Neural cell (in vitro differentiated cells): ENCODE measurements around the gene ENPP7. TPM values are rescaled to one million over a fixed set of nuclear protein-coding genes. Genes with fewer than 3 reads are reported as not detected.

Experiments
- H2AFZ ChIP-seq: fragments of 200-600, 300-800 bp; sonication (generic), shearing (Covaris generic); 2 replicates; pipeline ENCODE4 v1.6.0; 2014; ENCODE audit warnings: low read depth, mild to moderate bottlenecking, antibody characterized with exemption, low read length, moderate library complexity
- H3F3A ChIP-seq: fragments of 200-600 bp; shearing (Covaris generic); 2 replicates; pipeline ENCODE4 v1.6.1; 2016; ENCODE audit warnings: mild to moderate bottlenecking, moderate library complexity, mixed read lengths, antibody characterized with exemption, low read length; ENCODE audit not compliant: insufficient read depth, poor library complexity, severe bottlenecking
- H3K27ac ChIP-seq: fragments of 200-600, 300-800 bp; sonication (generic), shearing (Covaris generic); 2 replicates; pipeline ENCODE4 v1.5.1; 2014; ENCODE audit warnings: mild to moderate bottlenecking, low read length, moderate library complexity
- H3K27me3 ChIP-seq: fragments of 300-800, 200-600 bp; sonication (generic), shearing (Covaris generic); 2 replicates; pipeline ENCODE4 v1.6.0; 2014; ENCODE audit warnings: mild to moderate bottlenecking, low read depth, low read length, moderate library complexity; ENCODE audit not compliant: insufficient read depth
- H3K36me3 ChIP-seq: fragments of 300-800, 200-600 bp; sonication (generic), shearing (Covaris generic); 2 replicates; pipeline ENCODE4 v1.5.1; 2014; ENCODE audit warnings: mild to moderate bottlenecking, antibody characterized with exemption, low read length, moderate library complexity; ENCODE audit not compliant: insufficient read depth
- H3K4me2 ChIP-seq: fragments of 300-800, 200-600 bp; sonication (generic), shearing (Covaris generic); 2 replicates; pipeline ENCODE4 v1.6.0; 2014; ENCODE audit warnings: mild to moderate bottlenecking, low read length
- H3K4me3 ChIP-seq: fragments of 300-800, 200-600 bp; sonication (generic), shearing (Covaris generic); 2 replicates; pipeline ENCODE4 v1.5.1; 2014; ENCODE audit warnings: mild to moderate bottlenecking, low read length, moderate library complexity
- H3K79me2 ChIP-seq: fragments of 200-600 bp; shearing (Covaris generic); replicated peaks from 2 replicates; pipeline ENCODE4 v1.6.0; 2014; ENCODE audit warnings: mild to moderate bottlenecking, low read length, moderate library complexity; ENCODE audit not compliant: insufficient read depth
- H3K9ac ChIP-seq: fragments of 300-800, 200-600 bp; sonication (generic), shearing (Covaris generic); 2 replicates; pipeline ENCODE4 v1.6.1; 2016; ENCODE audit warnings: mild to moderate bottlenecking, low read length, mixed read lengths
- H3K9me2 ChIP-seq: fragments of 200-600 bp; shearing (Covaris generic); 2 replicates; pipeline ENCODE4 v1.6.1; 2016; ENCODE audit warnings: mild to moderate bottlenecking, low read length, mixed read lengths; ENCODE audit not compliant: insufficient read depth
- H3K9me3 ChIP-seq: fragments of 200-600, 300-800 bp; sonication (generic), shearing (Covaris generic); 2 replicates; pipeline ENCODE4 v1.6.1; 2016; ENCODE audit warnings: mild to moderate bottlenecking, mixed run types, low read length, moderate library complexity, mixed read lengths
- H4K20me1 ChIP-seq: fragments of 200-600 bp; shearing (Covaris generic); 2 replicates; pipeline ENCODE4 v1.6.1; 2016; ENCODE audit warnings: mild to moderate bottlenecking, mixed run types; ENCODE audit not compliant: insufficient read depth
- CTCF ChIP-seq: fragments of 450-650 bp; IDR thresholded peaks from 2 replicates; pipeline ENCODE4 v1.5.1; 2014; ENCODE audit warnings: antibody characterized with exemption, mild to moderate bottlenecking, moderate library complexity; ENCODE audit not compliant: poor library complexity, severe bottlenecking
- EP300 ChIP-seq: fragments of 450-650 bp; conservative IDR thresholded peaks from 2 replicates; pipeline ENCODE4 v1.6.1; 2014; ENCODE audit warnings: antibody characterized with exemption, mild to moderate bottlenecking, moderate library complexity; ENCODE audit not compliant: poor library complexity, severe bottlenecking
- EZH2 ChIP-seq: fragments of 200-600, 300-800 bp; shearing (Covaris generic), sonication (generic); IDR thresholded peaks from 2 replicates; pipeline ENCODE4 v1.6.1; 2014; ENCODE audit warnings: antibody characterized with exemption, low read length, borderline replicate concordance, mild to moderate bottlenecking; ENCODE audit not compliant: insufficient read depth, poor library complexity, severe bottlenecking
- MXI1 ChIP-seq: fragments of 450-650 bp; conservative IDR thresholded peaks from 2 replicates; pipeline ENCODE4 v1.6.1; 2014; ENCODE audit warnings: antibody characterized with exemption, mild to moderate bottlenecking; ENCODE audit not compliant: poor library complexity, severe bottlenecking
- POLR2AphosphoS5 ChIP-seq: IDR thresholded peaks from 2 replicates; pipeline ENCODE4 v1.6.1; 2012
- RAD21 ChIP-seq: fragments of 450-650 bp; conservative IDR thresholded peaks from 2 replicates; pipeline ENCODE4 v1.6.1; 2014; ENCODE audit warnings: antibody characterized with exemption, mild to moderate bottlenecking, moderate library complexity
- REST ChIP-seq: IDR thresholded peaks from 2 replicates; pipeline ENCODE4 v1.6.1; 2012; ENCODE audit warnings: borderline replicate concordance
- SMC3 ChIP-seq: fragments of 450-650 bp; conservative IDR thresholded peaks from 2 replicates; pipeline ENCODE4 v1.6.1; 2014; ENCODE audit warnings: antibody characterized with exemption, mild to moderate bottlenecking, moderate library complexity; ENCODE audit not compliant: poor library complexity
- TAF1 ChIP-seq: IDR thresholded peaks from 2 replicates; pipeline ENCODE4 v1.6.1; 2012; ENCODE audit warnings: low read depth
- polyA plus RNA-seq: library from polyadenylated mRNA; depleted of rRNA; stranded (reverse); fragments of >200 nt; gene quantifications from 2 replicates; pipeline ENCODE4 v1.2.3, GENCODE V29; 2014

ENPP7 gene
- polyA plus RNA-seq, 1 donor from 2014 or later = not detected

- Histone ChIP-seq H3K4me2 (no peak overlapping the region), H3K9ac (no peak overlapping the region), H3K9me3 (no peaks in the 10 kb centered on the region), H3K27ac (no peak overlapping the region), H4K20me1 (no peaks in the 10 kb centered on the region), H3K36me3 (no peaks in the 10 kb centered on the region), H3K27me3 (no peaks in the 10 kb centered on the region), H3K9me2 (no peaks in the 10 kb centered on the region), H2AFZ (no peak overlapping the region), H3K79me2 (no peaks in the 10 kb centered on the region), H3K4me3 (no peak overlapping the region), H3F3A (no peaks in the 10 kb centered on the region)
- TF ChIP-seq TAF1 = no peak
- no peak for TF ChIP-seq REST
- TF ChIP-seq SMC3 = no peak
- no peak for TF ChIP-seq EP300
- TF ChIP-seq EZH2 = no peak
- TF ChIP-seq MXI1 = no peak
- TF ChIP-seq RAD21 = no peak
- TF ChIP-seq CTCF = no peak
- no peak for TF ChIP-seq POLR2AphosphoS5
Observed at GRCh38 chr17:79729761-79730160, 982 bp upstream of the ENPP7 start.

- Histone ChIP-seq H3K9ac (no peak overlapping the region), H3K27me3 (no peaks in the 10 kb centered on the region), H3K79me2 (no peaks in the 10 kb centered on the region), H3K4me3 (no peak overlapping the region), H4K20me1 (no peaks in the 10 kb centered on the region), H3K4me2 (no peak overlapping the region), H3K9me3 (no peaks in the 10 kb centered on the region), H3K36me3 (no peaks in the 10 kb centered on the region), H3F3A (no peaks in the 10 kb centered on the region), H2AFZ (no peak overlapping the region), H3K27ac (no peak overlapping the region), H3K9me2 (no peaks in the 10 kb centered on the region)
- no peak for TF ChIP-seq CTCF
- no peak for TF ChIP-seq SMC3
- no peak for TF ChIP-seq MXI1
- TF ChIP-seq RAD21 = no peak
- no peak for TF ChIP-seq POLR2AphosphoS5
- TF ChIP-seq TAF1 = no peak
- TF ChIP-seq REST = no peak
- no peak for TF ChIP-seq EP300
- TF ChIP-seq EZH2 = no peak
Observed at GRCh38 chr17:79730437-79730768, 340 bp upstream of the ENPP7 start.
